ENCODE results near the gene DGKE. TPM values are rescaled to one million over a fixed set of nuclear protein-coding genes. Genes with fewer than 3 reads are reported as not detected.

DGKE gene
- total and polyA plus RNA-seq, 2 donors (not counting 3 experiments of a cell fraction or from before 2014, with no cell fraction given) = 4.9 to 22.9 TPM

DNA sequence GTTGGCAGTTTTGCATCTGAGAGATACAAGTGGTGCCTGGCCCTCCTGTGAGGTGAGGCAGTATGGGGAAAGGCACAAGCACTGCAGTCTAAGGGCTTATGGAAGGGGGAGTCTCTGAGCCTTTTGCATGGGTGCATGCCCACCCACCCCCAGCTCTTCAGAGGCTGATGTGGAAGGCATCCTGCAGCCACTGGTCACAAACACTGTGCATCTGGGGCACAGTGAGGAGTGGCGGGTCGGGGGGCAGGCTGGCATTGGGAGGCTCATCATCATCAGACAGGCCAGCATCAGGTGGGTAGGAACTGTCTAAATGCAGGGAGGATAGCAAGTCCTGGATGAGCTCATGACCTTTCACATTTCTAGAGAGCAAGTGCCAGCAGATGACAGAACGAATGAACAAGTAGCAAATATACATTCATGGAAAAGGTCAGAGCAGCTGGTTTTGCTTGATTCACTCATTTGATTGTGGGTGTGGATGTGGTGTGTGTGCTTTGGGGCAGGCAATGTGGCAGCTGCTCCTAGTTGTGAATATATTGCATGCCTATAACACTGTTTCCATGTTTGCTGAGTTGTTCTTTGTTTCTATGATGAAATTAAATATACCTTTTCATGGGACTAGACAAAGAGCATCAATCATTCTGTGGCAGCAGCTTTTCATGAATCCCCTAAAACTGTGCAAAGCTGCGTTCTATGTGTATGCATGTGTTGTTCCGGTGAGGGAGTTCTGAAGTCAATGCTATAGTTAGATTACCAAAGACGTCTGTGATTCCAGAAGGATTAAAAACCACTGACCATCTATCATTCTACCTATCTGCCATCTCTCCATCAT lies 50.7 kb downstream of the DGKE start:
- intact Hi-C loops (cut with micrococcal nuclease) = no loop called here
- Histone ChIP-seq H3K4me3 (replicated peaks in 1 of 3; ENCODE audit: insufficient read depth in 1 of 3, low read depth in 1 of 3, low read length in 3 of 3) (no peak overlapping the region), H3K9me1 (replicated peaks; ENCODE audit: control insufficient read depth, extremely low read depth, insufficient read depth, low read length) (no peaks in the 10 kb centered on the region), H3K4me2 (ENCODE audit: insufficient read depth, low read length) (no peak overlapping the region), H3K9ac (replicated peaks; ENCODE audit: extremely low read depth, insufficient read depth, low read length) (no peak overlapping the region), H3K4me1 (ENCODE audit: control insufficient read depth, extremely low read depth, insufficient read depth, low read length) (no peaks in the 10 kb centered on the region), H3K27ac (ENCODE audit: insufficient read depth, low read depth, low read length) (no peak overlapping the region), H3K27me3 (ENCODE audit: control insufficient read depth in 2 of 2, insufficient read depth in 2 of 2, low read length in 2 of 2) (no peaks in the 10 kb centered on the region), H2AFZ (ENCODE audit: low read depth, low read length) (no peak overlapping the region), H4K20me1 (replicated peaks; ENCODE audit: control insufficient read depth, extremely low read depth, insufficient read depth, low read length) (no peaks in the 10 kb centered on the region), H3K79me2 (ENCODE audit: control insufficient read depth, insufficient read depth, low read length) (no peaks in the 10 kb centered on the region), H3K9me3 (replicated peaks; ENCODE audit: control insufficient read depth, insufficient read depth, low read length) (peaks cover 2% of the 10 kb centered on the region), H3K36me3 (ENCODE audit: control insufficient read depth in 2 of 2, extremely low read depth in 1 of 2, insufficient read depth in 2 of 2, low read length in 2 of 2) (peaks cover 0 to 7% of the 10 kb centered on the region in 2 experiments)
- no peak for FAIRE-seq
- dilution Hi-C loops (cut with MboI; ENCODE audit: extremely low pct_ligation_motif_present, low sequenced_read_pairs) = no loop called here
- BruUV-seq (replicated peaks) = no TSS peak
- CTCF ChIA-PET = interaction anchor here (0.7 to 3.0 kb wide), 2 partner anchors 17 to 65 kb away, joined by 3 to 11 read pairs; no protein-coding TSS in a partner anchor
- TF ChIP-seq GATA2 (IDR thresholded peaks at IDR 0.05; ENCODE audit: insufficient read depth, insufficient read length, low read depth, low read length) = no peak
- TF ChIP-seq EZH2 (IDR thresholded peaks at IDR 0.05; ENCODE audit: borderline replicate concordance, low read depth, low read length, severe bottlenecking) = no peak
- no peak for TF ChIP-seq POLR2AphosphoS5 (IDR thresholded peaks at IDR 0.05; ENCODE audit: insufficient read depth, low read depth, low read length)
- TF ChIP-seq JUN (IDR thresholded peaks at IDR 0.05; ENCODE audit: borderline replicate concordance, insufficient read depth, insufficient read length, low read depth) = no peak
- TF ChIP-seq POLR2A (IDR thresholded peaks at IDR 0.05; ENCODE audit: low read depth, low read length) = no peak
- TF ChIP-seq, protein P1, sequence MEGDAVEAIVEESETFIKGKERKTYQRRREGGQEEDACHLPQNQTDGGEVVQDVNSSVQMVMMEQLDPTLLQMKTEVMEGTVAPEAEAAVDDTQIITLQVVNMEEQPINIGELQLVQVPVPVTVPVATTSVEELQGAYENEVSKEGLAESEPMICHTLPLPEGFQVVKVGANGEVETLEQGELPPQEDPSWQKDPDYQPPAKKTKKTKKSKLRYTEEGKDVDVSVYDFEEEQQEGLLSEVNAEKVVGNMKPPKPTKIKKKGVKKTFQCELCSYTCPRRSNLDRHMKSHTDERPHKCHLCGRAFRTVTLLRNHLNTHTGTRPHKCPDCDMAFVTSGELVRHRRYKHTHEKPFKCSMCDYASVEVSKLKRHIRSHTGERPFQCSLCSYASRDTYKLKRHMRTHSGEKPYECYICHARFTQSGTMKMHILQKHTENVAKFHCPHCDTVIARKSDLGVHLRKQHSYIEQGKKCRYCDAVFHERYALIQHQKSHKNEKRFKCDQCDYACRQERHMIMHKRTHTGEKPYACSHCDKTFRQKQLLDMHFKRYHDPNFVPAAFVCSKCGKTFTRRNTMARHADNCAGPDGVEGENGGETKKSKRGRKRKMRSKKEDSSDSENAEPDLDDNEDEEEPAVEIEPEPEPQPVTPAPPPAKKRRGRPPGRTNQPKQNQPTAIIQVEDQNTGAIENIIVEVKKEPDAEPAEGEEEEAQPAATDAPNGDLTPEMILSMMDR (IDR thresholded peaks at IDR 0.05; ENCODE audit: extremely low read depth in 1 of 2, insufficient read depth in 1 of 2, low read depth in 1 of 2, low read length in 2 of 2) = no peak
- no peak for TF ChIP-seq FOS (IDR thresholded peaks at IDR 0.05; ENCODE audit: borderline replicate concordance, insufficient read depth, low read length)
- no peak for TF ChIP-seq MYC (IDR thresholded peaks at IDR 0.05; ENCODE audit: low read depth, low read length)
- TF ChIP-seq MAX (IDR thresholded peaks at IDR 0.05; ENCODE audit: insufficient read depth, insufficient read length) = no peak
- POLR2A ChIA-PET = no interaction called here
- DNase-seq (ENCODE audit: low read depth, low spot score) = no peak

Measured in endothelial cell of umbilical vein (primary cell).